ENCODE data around the gene GDPGP1. TPM values are rescaled to one million over a fixed set of nuclear protein-coding genes. Genes with fewer than 3 reads are reported as not detected.

The GDPGP1 gene
- total RNA-seq, 1 donor from 2014 or later: 8.4 TPM

DNA sequence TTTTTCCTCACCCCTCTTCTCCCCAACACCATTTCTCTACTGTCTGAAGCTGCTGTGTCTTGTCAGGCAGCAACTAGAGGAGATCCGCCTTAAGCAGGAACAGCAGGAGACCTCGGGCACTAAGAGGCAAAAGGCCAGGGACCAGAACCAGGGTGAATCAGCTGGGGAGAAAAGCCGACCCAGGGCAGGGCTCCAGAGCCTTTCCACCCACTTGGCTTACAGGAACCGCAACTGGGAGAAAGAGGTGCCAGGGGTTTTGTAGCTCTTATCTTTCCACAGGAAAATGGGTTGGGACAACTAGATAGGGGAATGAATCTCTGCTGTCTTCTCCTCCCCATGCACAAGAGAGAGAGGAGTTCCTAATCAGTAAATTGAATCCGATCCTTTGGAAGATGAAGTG is 28.4 kb downstream of the GDPGP1 start:
- Mint-ChIP-seq H3K4me3 (no peak overlapping the region), H3K36me3 (no peaks in the 10 kb centered on the region), H3K27ac (no peak overlapping the region), H3K4me1 (peaks cover 23% of the 10 kb centered on the region), H3K27me3 (ENCODE audit: low read depth) (no peaks in the 10 kb centered on the region), H3K9me3 (no peaks in the 10 kb centered on the region)
- no peak for DNase-seq (ENCODE audit: low spot score in 2 of 2, unreplicated experiment in 2 of 2)
- TF ChIP-seq, protein P1, sequence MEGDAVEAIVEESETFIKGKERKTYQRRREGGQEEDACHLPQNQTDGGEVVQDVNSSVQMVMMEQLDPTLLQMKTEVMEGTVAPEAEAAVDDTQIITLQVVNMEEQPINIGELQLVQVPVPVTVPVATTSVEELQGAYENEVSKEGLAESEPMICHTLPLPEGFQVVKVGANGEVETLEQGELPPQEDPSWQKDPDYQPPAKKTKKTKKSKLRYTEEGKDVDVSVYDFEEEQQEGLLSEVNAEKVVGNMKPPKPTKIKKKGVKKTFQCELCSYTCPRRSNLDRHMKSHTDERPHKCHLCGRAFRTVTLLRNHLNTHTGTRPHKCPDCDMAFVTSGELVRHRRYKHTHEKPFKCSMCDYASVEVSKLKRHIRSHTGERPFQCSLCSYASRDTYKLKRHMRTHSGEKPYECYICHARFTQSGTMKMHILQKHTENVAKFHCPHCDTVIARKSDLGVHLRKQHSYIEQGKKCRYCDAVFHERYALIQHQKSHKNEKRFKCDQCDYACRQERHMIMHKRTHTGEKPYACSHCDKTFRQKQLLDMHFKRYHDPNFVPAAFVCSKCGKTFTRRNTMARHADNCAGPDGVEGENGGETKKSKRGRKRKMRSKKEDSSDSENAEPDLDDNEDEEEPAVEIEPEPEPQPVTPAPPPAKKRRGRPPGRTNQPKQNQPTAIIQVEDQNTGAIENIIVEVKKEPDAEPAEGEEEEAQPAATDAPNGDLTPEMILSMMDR (IDR thresholded peaks at IDR 0.05; ENCODE audit: unreplicated experiment): no peak

DNA sequence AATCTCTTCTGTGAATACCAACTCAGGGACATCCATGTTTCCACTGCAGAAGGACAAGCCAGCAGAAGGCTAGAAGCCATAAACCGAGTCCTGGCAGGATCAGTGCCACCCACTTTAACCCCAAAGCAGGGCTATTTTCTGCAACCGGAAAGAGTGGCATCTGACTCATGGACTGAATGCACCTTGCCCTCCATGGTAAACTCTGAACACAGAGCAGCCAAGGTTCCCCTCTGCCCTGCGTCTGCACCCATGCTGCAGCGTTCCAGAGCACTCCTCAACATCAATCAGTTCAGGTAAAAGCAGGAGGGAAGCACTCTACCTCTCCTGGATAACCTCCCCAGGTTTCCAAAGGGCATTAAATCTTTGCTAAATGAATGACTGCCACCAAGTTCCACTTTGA is 30.7 kb downstream of the GDPGP1 start:
- DNase-seq (ENCODE audit: low spot score in 2 of 2, unreplicated experiment in 2 of 2): no peak
- Mint-ChIP-seq H3K36me3 (peaks cover 9% of the 10 kb centered on the region), H3K27me3 (ENCODE audit: low read depth) (no peaks in the 10 kb centered on the region), H3K9me3 (no peaks in the 10 kb centered on the region), H3K4me1 (peaks cover 37% of the 10 kb centered on the region), H3K27ac (peak overlapping the region; percentile 99), H3K4me3 (peak overlapping the region; percentile 96)
- TF ChIP-seq, protein P1 (IDR thresholded peaks at IDR 0.05; ENCODE audit: unreplicated experiment): no peak

DNA sequence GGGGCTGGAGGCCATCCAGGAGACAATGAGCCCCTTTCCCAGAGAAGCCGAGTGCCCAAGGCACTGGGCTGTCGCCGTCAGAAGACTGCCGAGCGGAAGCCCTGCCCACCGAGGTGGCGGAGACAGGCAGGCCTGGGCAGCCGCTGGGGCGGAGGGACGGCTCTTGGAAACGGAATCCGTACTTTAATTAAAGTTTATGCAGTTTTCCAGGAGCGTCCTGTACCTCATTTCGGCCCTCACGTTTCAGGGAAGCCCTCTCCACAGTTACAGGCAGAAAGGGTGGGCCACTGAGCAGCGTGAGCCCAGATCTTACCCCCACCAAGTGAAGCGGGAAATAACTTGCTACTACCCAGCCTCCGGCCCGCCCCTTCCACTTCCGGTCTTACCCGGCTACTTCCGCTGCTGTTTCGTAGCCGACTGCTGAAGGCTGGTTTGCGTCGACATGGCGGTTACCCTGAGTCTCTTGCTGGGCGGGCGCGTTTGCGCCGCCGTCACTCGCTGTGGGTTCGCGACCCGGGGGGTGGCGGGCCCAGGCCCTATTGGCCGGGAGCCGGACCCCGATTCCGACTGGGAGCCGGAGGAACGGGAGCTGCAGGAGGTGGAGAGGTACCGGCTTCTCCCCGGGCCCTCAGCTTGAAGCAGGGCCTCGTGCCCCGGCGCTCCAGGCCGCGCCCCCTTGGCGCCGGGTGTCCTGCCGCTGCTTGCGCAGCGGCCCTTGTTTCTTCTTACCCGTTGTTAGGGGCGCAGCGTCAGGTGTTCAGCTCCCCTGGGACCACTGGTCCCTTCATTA is 31.5 kb downstream of the GDPGP1 start, which contains the start of gene NGRN:
TSS of gene NGRN (plus strand) at position 402 of the 790 bp plus-strand sequence. CDS start at position 443, 41 bp downstream.
- Mint-ChIP-seq H3K36me3 (peaks cover 11% of the 10 kb centered on the region), H3K4me1 (peaks cover 43% of the 10 kb centered on the region)

GRCh38 chr15:90266061-90266431 is 32.0 kb downstream of the GDPGP1 start:
- TF ChIP-seq, protein P1 (IDR thresholded peaks at IDR 0.05; ENCODE audit: unreplicated experiment): no peak
- Mint-ChIP-seq H3K27ac (peak overlapping the region; percentile 99), H3K4me1 (peaks cover 43% of the 10 kb centered on the region), H3K4me3 (peak overlapping the region; percentile 96), H3K36me3 (peaks cover 12% of the 10 kb centered on the region), H3K27me3 (ENCODE audit: low read depth) (no peaks in the 10 kb centered on the region), H3K9me3 (no peaks in the 10 kb centered on the region)
- peak in 1 of 2 experiments; percentile 47 for DNase-seq (ENCODE audit: low spot score in 2 of 2, unreplicated experiment in 2 of 2)

More for the DNA sequence above, 31.5 kb downstream of the GDPGP1 start, which contains the start of gene NGRN:
- peak within 1 kb of the TSS; percentile 99 for H3K27ac Mint-ChIP-seq
- peak within 1 kb of the TSS; percentile 96 for H3K4me3 Mint-ChIP-seq
- H3K27me3 Mint-ChIP-seq (ENCODE audit: low read depth): no peaks in the 10 kb centered on the region
- H3K9me3 Mint-ChIP-seq: no peaks in the 10 kb centered on the region
- TF ChIP-seq, protein P1 (IDR thresholded peaks at IDR 0.05; ENCODE audit: unreplicated experiment): no peak
- peak; percentile 67 to 88 for DNase-seq (ENCODE audit: low spot score in 2 of 2, unreplicated experiment in 2 of 2)

DNA sequence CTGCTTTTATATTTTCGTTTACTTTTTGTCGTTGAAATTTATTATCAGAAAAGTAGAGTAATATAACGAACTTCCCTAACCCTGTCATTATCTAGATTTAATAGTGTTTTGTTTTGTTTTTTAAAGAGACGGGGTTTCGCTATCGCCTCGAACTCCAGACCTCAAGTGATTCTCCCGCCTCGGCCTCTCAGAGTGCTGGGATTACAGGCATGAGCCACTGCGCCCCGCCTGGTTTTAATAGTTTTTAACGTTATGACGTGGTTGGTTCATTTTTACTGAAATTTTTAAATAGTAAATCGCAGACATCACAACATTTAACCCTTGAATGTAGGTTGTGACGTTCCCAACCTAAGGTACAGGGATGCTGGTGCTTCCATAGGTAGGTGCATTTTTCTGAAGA is 32.5 kb downstream of the GDPGP1 start:
- TF ChIP-seq, protein P1 (IDR thresholded peaks at IDR 0.05; ENCODE audit: unreplicated experiment): no peak
- Mint-ChIP-seq H3K36me3 (peaks cover 15% of the 10 kb centered on the region), H3K4me3 (peak overlapping the region; percentile 96), H3K27ac (peak overlapping the region; percentile 99), H3K9me3 (no peaks in the 10 kb centered on the region), H3K27me3 (ENCODE audit: low read depth) (no peaks in the 10 kb centered on the region), H3K4me1 (peaks cover 43% of the 10 kb centered on the region)
- no peak for DNase-seq (ENCODE audit: low spot score in 2 of 2, unreplicated experiment in 2 of 2)

Data from mesothelial cell of epicardium (in vitro differentiated cells).